GM06990 (cell line): ENCODE results near the gene MRPL24.

Experiments
- DNase-seq: peaks from one replicate; pipeline ENCODE4 v3.0.0-alpha.2; 2011; ENCODE audit not compliant: insufficient read length; ENCODE audit errors: extremely low read depth
- H3K27me3 ChIP-seq: replicated peaks from 2 replicates; pipeline ENCODE4 v1.6.0; 2011; ENCODE audit warnings: low read length; ENCODE audit not compliant: control insufficient read depth, insufficient read depth
- H3K36me3 ChIP-seq: 2 replicates; pipeline ENCODE4 v1.5.1; 2011; ENCODE audit warnings: low read length; ENCODE audit not compliant: control insufficient read depth, insufficient read depth
- H3K4me3 ChIP-seq: replicated peaks from 2 replicates; pipeline ENCODE4 v1.5.1; 2011; ENCODE audit warnings: low read depth, mild to moderate bottlenecking, control low read depth, low read length
- TF ChIP-seq, protein P1 (sequence below): IDR thresholded peaks from 2 replicates; pipeline ENCODE4 v1.5.1; 2011; ENCODE audit warnings: low read length, control low read depth, mild to moderate bottlenecking, inconsistent platforms; ENCODE audit not compliant: insufficient read depth, poor library complexity, severe bottlenecking

The MRPL24 gene

DNA sequence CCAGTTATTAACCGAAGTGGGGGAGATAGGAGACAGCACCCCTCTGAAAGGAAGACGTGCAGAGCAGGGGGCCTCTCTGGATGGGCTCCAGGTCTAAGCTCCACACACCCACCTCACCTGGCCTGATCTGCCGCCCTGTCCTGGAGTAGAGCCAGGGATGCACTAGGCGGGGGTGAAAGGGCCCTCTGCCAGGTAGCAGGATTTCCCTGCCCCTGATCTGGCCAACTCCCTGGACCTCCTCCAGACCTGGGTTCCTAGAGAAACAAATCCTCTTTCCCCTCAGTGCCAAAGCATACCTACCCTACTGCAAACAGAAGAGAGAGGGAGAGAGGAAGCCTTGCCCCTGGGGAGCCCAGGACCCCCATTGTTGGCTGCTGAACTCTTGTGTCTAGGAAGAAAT, 37.6 kb downstream of the MRPL24 start:
- Histone ChIP-seq H3K36me3 (no peaks in the 10 kb centered on the region), H3K27me3 (no peaks in the 10 kb centered on the region; the same call in 1 of the 2 replicates), H3K4me3 (no peak overlapping the region)
- DNase-seq = no peak
- TF ChIP-seq, protein P1, sequence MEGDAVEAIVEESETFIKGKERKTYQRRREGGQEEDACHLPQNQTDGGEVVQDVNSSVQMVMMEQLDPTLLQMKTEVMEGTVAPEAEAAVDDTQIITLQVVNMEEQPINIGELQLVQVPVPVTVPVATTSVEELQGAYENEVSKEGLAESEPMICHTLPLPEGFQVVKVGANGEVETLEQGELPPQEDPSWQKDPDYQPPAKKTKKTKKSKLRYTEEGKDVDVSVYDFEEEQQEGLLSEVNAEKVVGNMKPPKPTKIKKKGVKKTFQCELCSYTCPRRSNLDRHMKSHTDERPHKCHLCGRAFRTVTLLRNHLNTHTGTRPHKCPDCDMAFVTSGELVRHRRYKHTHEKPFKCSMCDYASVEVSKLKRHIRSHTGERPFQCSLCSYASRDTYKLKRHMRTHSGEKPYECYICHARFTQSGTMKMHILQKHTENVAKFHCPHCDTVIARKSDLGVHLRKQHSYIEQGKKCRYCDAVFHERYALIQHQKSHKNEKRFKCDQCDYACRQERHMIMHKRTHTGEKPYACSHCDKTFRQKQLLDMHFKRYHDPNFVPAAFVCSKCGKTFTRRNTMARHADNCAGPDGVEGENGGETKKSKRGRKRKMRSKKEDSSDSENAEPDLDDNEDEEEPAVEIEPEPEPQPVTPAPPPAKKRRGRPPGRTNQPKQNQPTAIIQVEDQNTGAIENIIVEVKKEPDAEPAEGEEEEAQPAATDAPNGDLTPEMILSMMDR = no peak

GRCh38 chr1:156700736-156701531, 40.0 kb downstream of the MRPL24 start:
- DNase-seq = no peak
- Histone ChIP-seq H3K27me3 (no peaks in the 10 kb centered on the region; the same call in 1 of the 2 replicates), H3K36me3 (no peaks in the 10 kb centered on the region), H3K4me3 (no peak overlapping the region)
- TF ChIP-seq, protein P1 = no peak

- TF ChIP-seq, protein P1 = no peak
- no peaks in the 10 kb centered on the region; the same call in 1 of the 2 replicates for H3K27me3 ChIP-seq
- no peak overlapping the region for H3K4me3 ChIP-seq
- H3K36me3 ChIP-seq = no peaks in the 10 kb centered on the region
- no peak for DNase-seq
Measured at GRCh38 chr1:156698995-156699394, 41.9 kb downstream of the MRPL24 start.

GRCh38 chr1:156697481-156697880, 43.4 kb downstream of the MRPL24 start:
- peaks cover 1% of the 10 kb centered on the region for H3K27me3 ChIP-seq
- DNase-seq = no peak
- TF ChIP-seq, protein P1 = no peak
- H3K4me3 ChIP-seq = no peak overlapping the region
- no peaks in the 10 kb centered on the region for H3K36me3 ChIP-seq

- no peaks in the 10 kb centered on the region for H3K36me3 ChIP-seq
- TF ChIP-seq, protein P1 = no peak
- H3K27me3 ChIP-seq = peaks cover 1% of the 10 kb centered on the region
- H3K4me3 ChIP-seq = no peak overlapping the region
- no peak for DNase-seq
Measured at GRCh38 chr1:156696755-156697154, 44.1 kb downstream of the MRPL24 start.

GRCh38 chr1:156694690-156694962, 46.3 kb downstream of the MRPL24 start:
- Histone ChIP-seq H3K36me3 (no peaks in the 10 kb centered on the region), H3K4me3 (no peak overlapping the region), H3K27me3 (peaks cover 1% of the 10 kb centered on the region)
- TF ChIP-seq, protein P1 = no peak
- no peak for DNase-seq
